GM23338 (cell line): ENCODE data around the gene CAPN15. TPM values are rescaled to one million over a fixed set of nuclear protein-coding genes. Genes with fewer than 3 reads are reported as not detected.

ENCODE experiments used
- ATAC-seq: fragments of 200-7000 bp; cut with Tn5 transposase; 3 replicates; pipeline ENCODE4 v1.9.1; 2020
- DNase-seq: peaks from one replicate; pipeline ENCODE4 v3.0.0-alpha.2; 2015; ENCODE audit warnings: low spot score
- H2AFZ ChIP-seq: fragments of 200-600 bp; sonication (generic); 2 replicates; pipeline ENCODE4 v1.8.0; 2016; ENCODE audit warnings: antibody characterized with exemption, mild to moderate bottlenecking, moderate library complexity
- H3F3A ChIP-seq: fragments of 200-600 bp; sonication (generic); replicated peaks from 2 replicates; pipeline ENCODE4 v1.8.0; 2017; ENCODE audit warnings: antibody characterized with exemption, mixed run types, low read depth
- H3K27ac ChIP-seq: fragments of 200-600 bp; sonication (generic); 2 replicates; pipeline ENCODE4 v1.6.1; 2016; ENCODE audit warnings: low read depth
- H3K27me3 ChIP-seq: fragments of 200-600 bp; sonication (generic); 2 replicates; pipeline ENCODE4 v1.8.0; 2016; ENCODE audit warnings: mild to moderate bottlenecking, mixed run types, moderate library complexity; ENCODE audit not compliant: insufficient read depth
- H3K36me3 ChIP-seq: fragments of 200-600 bp; sonication (generic); 2 replicates; pipeline ENCODE4 v1.8.0; 2016; ENCODE audit warnings: mild to moderate bottlenecking; ENCODE audit not compliant: insufficient read depth
- H3K4me1 ChIP-seq: fragments of 200-600 bp; sonication (generic); 2 replicates; pipeline ENCODE4 v1.8.0; 2016; ENCODE audit warnings: mild to moderate bottlenecking, moderate library complexity; ENCODE audit not compliant: insufficient read depth
- H3K4me2 ChIP-seq: fragments of 200-600 bp; sonication (generic); 2 replicates; pipeline ENCODE4 v1.7.1; 2017; ENCODE audit warnings: mixed run types
- H3K4me3 ChIP-seq: fragments of 200-600 bp; sonication (generic); 2 replicates; pipeline ENCODE4 v1.6.1; 2016; ENCODE audit warnings: mixed run types
- H3K79me2 ChIP-seq: fragments of 200-600 bp; sonication (generic); replicated peaks from 2 replicates; pipeline ENCODE4 v1.8.0; 2017; ENCODE audit warnings: mild to moderate bottlenecking; ENCODE audit not compliant: insufficient read depth
- H3K9me2 ChIP-seq: fragments of 200-600 bp; sonication (generic); 2 replicates; pipeline ENCODE4 v1.8.0; 2017; ENCODE audit not compliant: insufficient read depth
- H4K20me1 ChIP-seq: fragments of 200-600 bp; sonication (generic); replicated peaks from 2 replicates; pipeline ENCODE4 v1.8.0; 2017; ENCODE audit warnings: mild to moderate bottlenecking; ENCODE audit not compliant: insufficient read depth
- H3K27ac Mint-ChIP-seq: 2 replicates; pipeline ENCODE4 v1.8.0; 2020; ENCODE audit warnings: inconsistent platforms, mild to moderate bottlenecking, moderate library complexity, mixed read lengths
- H3K27me3 Mint-ChIP-seq: 3 replicates; pipeline ENCODE4 v1.8.0; 2022; ENCODE audit warnings: low read depth, mild to moderate bottlenecking, moderate library complexity, mixed read lengths, inconsistent platforms; ENCODE audit not compliant: insufficient read depth, poor library complexity
- H3K36me3 Mint-ChIP-seq: 3 replicates; pipeline ENCODE4 v1.8.0; 2021; ENCODE audit warnings: low read depth, mild to moderate bottlenecking, inconsistent platforms, moderate library complexity, mixed read lengths
- H3K4me1 Mint-ChIP-seq: 3 replicates; pipeline ENCODE4 v1.8.0; 2020; ENCODE audit warnings: mild to moderate bottlenecking, inconsistent platforms, mixed read lengths
- H3K4me3 Mint-ChIP-seq: 3 replicates; pipeline ENCODE4 v1.8.0; 2021; ENCODE audit warnings: moderate library complexity, mild to moderate bottlenecking, inconsistent platforms, mixed read lengths
- H3K9me3 Mint-ChIP-seq: 3 replicates; pipeline ENCODE4 v1.8.0; 2020; ENCODE audit warnings: moderate library complexity, mild to moderate bottlenecking, inconsistent platforms, mixed read lengths
- CREB1 ChIP-seq: fragments of 250-450 bp; sonication (Bioruptor Pico); IDR thresholded peaks from 2 replicates; pipeline ENCODE4 v1.5.0; 2020; ENCODE audit warnings: low read depth, mild to moderate bottlenecking, moderate library complexity
- CTCF ChIP-seq, 2 experiments: fragments of 200-600 bp in 1 of 2; sonication (generic) in 1 of 2; conservative IDR thresholded peaks; 2 replicates each; pipeline versions ENCODE4 v1.5.1 to v1.6.1; 2016 to 2017; ENCODE audit warnings: antibody characterized with exemption in 2 of 2, low read depth in 2 of 2, mild to moderate bottlenecking in 2 of 2, moderate library complexity in 1 of 2
- ETS1 ChIP-seq: IDR thresholded peaks from 2 replicates; pipeline ENCODE4 v1.6.1; 2016; ENCODE audit warnings: antibody characterized with exemption
- EZH2 ChIP-seq: fragments of 200-600 bp; sonication (generic); IDR thresholded peaks from one replicate; pipeline ENCODE4 v1.8.0; 2017; ENCODE audit warnings: antibody characterized with exemption, mild to moderate bottlenecking, low read depth; ENCODE audit not compliant: unreplicated experiment
- EZH2phosphoT487 ChIP-seq: fragments of 200-600 bp; sonication (generic); IDR thresholded peaks from one replicate; pipeline ENCODE4 v1.8.1; 2018; ENCODE audit warnings: antibody characterized with exemption; ENCODE audit not compliant: unreplicated experiment
- JUNB ChIP-seq: IDR thresholded peaks from one replicate; pipeline ENCODE4 v1.6.1; 2016; ENCODE audit warnings: antibody characterized with exemption; ENCODE audit not compliant: unreplicated experiment
- NANOG ChIP-seq: IDR thresholded peaks from 2 replicates; pipeline ENCODE4 v1.6.1; 2016; ENCODE audit warnings: antibody characterized with exemption, borderline replicate concordance
- POLR2AphosphoS5 ChIP-seq: IDR thresholded peaks from 2 replicates; pipeline ENCODE4 v1.6.1; 2016; ENCODE audit warnings: antibody characterized with exemption, low read depth
- REST ChIP-seq: IDR thresholded peaks from one replicate; pipeline ENCODE4 v1.6.1; 2018; ENCODE audit warnings: antibody characterized with exemption; ENCODE audit not compliant: unreplicated experiment
- STAT1 ChIP-seq: IDR thresholded peaks from one replicate; pipeline ENCODE4 v1.6.1; 2016; ENCODE audit warnings: antibody characterized with exemption; ENCODE audit not compliant: unreplicated experiment
- ZNF114 ChIP-seq: fragments of 250-450 bp; sonication (Bioruptor Pico); IDR thresholded peaks from 2 replicates; pipeline ENCODE4 v1.5.0; 2020; ENCODE audit warnings: mild to moderate bottlenecking, moderate library complexity
- ZNF331 ChIP-seq: fragments of 250-450 bp; sonication (Bioruptor Pico); IDR thresholded peaks from 2 replicates; pipeline ENCODE4 v1.5.0; 2020; ENCODE audit warnings: low read depth, mild to moderate bottlenecking, moderate library complexity
- ZNF462 ChIP-seq: fragments of 250-450 bp; sonication (Bioruptor Pico); IDR thresholded peaks from 2 replicates; pipeline ENCODE4 v1.5.0; 2020; ENCODE audit warnings: mild to moderate bottlenecking, moderate library complexity
- polyA plus RNA-seq: library from polyadenylated mRNA; unstranded; fragments of >200 nt; fragmentation: Nextera tagmentation; extraction: Ambion mirVana; gene quantifications from 2 replicates; pipeline ENCODE4 v1.2.1, GENCODE V29; 2016
- total RNA-seq: library from RNA; depleted of rRNA; stranded (reverse); fragments of >200 nt; shearing (Covaris generic); gene quantifications from 2 replicates; pipeline ENCODE4 v1.2.3, GENCODE V29; 2014

Gene CAPN15
- total and polyA plus RNA-seq, 2 experiments from 2014 or later, result 27.3 to 164 TPM

GRCh38 chr16:563072-563644 lies 35.6 kb downstream of the CAPN15 start:
- Histone ChIP-seq H3K27me3 (peaks cover 34% of the 10 kb centered on the region), H3K4me1 (peaks cover 11% of the 10 kb centered on the region; the same call in 1 of the 2 replicates), H4K20me1 (no peaks in the 10 kb centered on the region), H2AFZ (no peak overlapping the region), H3K9me2 (no peaks in the 10 kb centered on the region), H3K27ac (no peak overlapping the region), H3K36me3 (no peaks in the 10 kb centered on the region), H3F3A (0 out of 2 replicates have a peak, but pooled peaks cover 2% of the 10 kb centered on the region), H3K4me2 (no peak overlapping the region), H3K4me3 (no peak overlapping the region), H3K79me2 (no peaks in the 10 kb centered on the region)
- Mint-ChIP-seq H3K9me3 (no peaks in the 10 kb centered on the region), H3K36me3 (no peaks in the 10 kb centered on the region), H3K27ac (no peak overlapping the region), H3K4me3 (no peak overlapping the region), H3K4me1 (no peaks in the 10 kb centered on the region), H3K27me3 (peaks cover 12% of the 10 kb centered on the region)
- ATAC-seq (no peak), DNase-seq (no peak)
- TF ChIP-seq EZH2 (no peak), ZNF331 (CRISPR knock-in tag) (no peak), CREB1 (CRISPR knock-in tag) (no peak), ZNF462 (CRISPR knock-in tag) (no peak), STAT1 (no peak), EZH2phosphoT487 (no peak), ZNF114 (no peak), ETS1 (no peak), NANOG (no peak), REST (no peak), CTCF (conservative IDR thresholded peaks at IDR 0.05; ENCODE audit: low read depth in 2 of 2) (no peak), POLR2AphosphoS5 (no peak), JUNB (no peak)
